ENCODE results near the gene KLF16.

Gene KLF16

GRCh38 chr19:1819341-1820255 lies 43.8 kb downstream of the KLF16 start:
- no peak for DNase-seq (ENCODE audit: low read depth)

GRCh38 chr19:1818549-1819195 lies 44.7 kb downstream of the KLF16 start:
- no peak for DNase-seq (ENCODE audit: low read depth)

GRCh38 chr19:1817553-1818179 lies 45.7 kb downstream of the KLF16 start:
- DNase-seq (ENCODE audit: low read depth): no peak

GRCh38 chr19:1816530-1817298 lies 46.7 kb downstream of the KLF16 start:
- DNase-seq (ENCODE audit: low read depth): no peak

- no peak for DNase-seq (ENCODE audit: low read depth)
Measured at GRCh38 chr19:1815605-1816529, 47.5 kb downstream of the KLF16 start.

- DNase-seq (ENCODE audit: low read depth): no peak
Measured at GRCh38 chr19:1814833-1815604, 48.4 kb downstream of the KLF16 start.

- no peak for DNase-seq (ENCODE audit: low read depth)
Measured at GRCh38 chr19:1814391-1814790, 49.0 kb downstream of the KLF16 start.

GRCh38 chr19:1813192-1814182 lies 49.9 kb downstream of the KLF16 start:
- DNase-seq (ENCODE audit: low read depth): no peak

- peak; percentile 97 for DNase-seq (ENCODE audit: low read depth)
Measured at GRCh38 chr19:1812426-1813191, 50.8 kb downstream of the KLF16 start.

GRCh38 chr19:1811942-1812425 lies 51.4 kb downstream of the KLF16 start, which contains the start of gene ATP8B3:
Gene ATP8B3, minus strand, starts transcription at chr19:1812276. Its CDS starts 540 bp downstream, at chr19:1811736.
- no peak for DNase-seq (ENCODE audit: low read depth)

- peak; percentile 72 for DNase-seq (ENCODE audit: low read depth)
Measured at GRCh38 chr19:1811472-1811894, 51.9 kb downstream of the KLF16 start.

GRCh38 chr19:1810439-1811160 lies 52.8 kb downstream of the KLF16 start:
- DNase-seq (ENCODE audit: low read depth): no peak

- DNase-seq (ENCODE audit: low read depth): no peak
Measured at GRCh38 chr19:1809678-1810077, 53.7 kb downstream of the KLF16 start.

GRCh38 chr19:1808395-1808731 lies 55.0 kb downstream of the KLF16 start:
- DNase-seq (ENCODE audit: low read depth): no peak

- DNase-seq (ENCODE audit: low read depth): no peak
Measured at GRCh38 chr19:1807695-1808394, 55.5 kb downstream of the KLF16 start.

GRCh38 chr19:1807030-1807694 lies 56.2 kb downstream of the KLF16 start:
- no peak for DNase-seq (ENCODE audit: low read depth)

Measured in EH (cell line).